GM23338 (cell line): Measurements from ENCODE around the gene HNRNPUL2. TPM values are rescaled to one million over a fixed set of nuclear protein-coding genes. Genes with fewer than 3 reads are reported as not detected.
A peak's percentile ranks its signal among the peaks of the same experiment; 100 is the strongest.

Experiments
- ATAC-seq: fragments of 200-7000 bp; cut with Tn5 transposase; 3 replicates; pipeline ENCODE4 v1.9.1; 2020
- DNase-seq: peaks from one replicate; pipeline ENCODE4 v3.0.0-alpha.2; 2015; ENCODE audit warnings: low spot score
- H2AFZ ChIP-seq: fragments of 200-600 bp; sonication (generic); 2 replicates; pipeline ENCODE4 v1.8.0; 2016; ENCODE audit warnings: antibody characterized with exemption, mild to moderate bottlenecking, moderate library complexity
- H3F3A ChIP-seq: fragments of 200-600 bp; sonication (generic); replicated peaks from 2 replicates; pipeline ENCODE4 v1.8.0; 2017; ENCODE audit warnings: antibody characterized with exemption, mixed run types, low read depth
- H3K27ac ChIP-seq: fragments of 200-600 bp; sonication (generic); 2 replicates; pipeline ENCODE4 v1.6.1; 2016; ENCODE audit warnings: low read depth
- H3K27me3 ChIP-seq: fragments of 200-600 bp; sonication (generic); 2 replicates; pipeline ENCODE4 v1.8.0; 2016; ENCODE audit warnings: mild to moderate bottlenecking, mixed run types, moderate library complexity; ENCODE audit not compliant: insufficient read depth
- H3K36me3 ChIP-seq: fragments of 200-600 bp; sonication (generic); 2 replicates; pipeline ENCODE4 v1.8.0; 2016; ENCODE audit warnings: mild to moderate bottlenecking; ENCODE audit not compliant: insufficient read depth
- H3K4me1 ChIP-seq: fragments of 200-600 bp; sonication (generic); 2 replicates; pipeline ENCODE4 v1.8.0; 2016; ENCODE audit warnings: mild to moderate bottlenecking, moderate library complexity; ENCODE audit not compliant: insufficient read depth
- H3K4me2 ChIP-seq: fragments of 200-600 bp; sonication (generic); 2 replicates; pipeline ENCODE4 v1.7.1; 2017; ENCODE audit warnings: mixed run types
- H3K4me3 ChIP-seq: fragments of 200-600 bp; sonication (generic); 2 replicates; pipeline ENCODE4 v1.6.1; 2016; ENCODE audit warnings: mixed run types
- H3K79me2 ChIP-seq: fragments of 200-600 bp; sonication (generic); replicated peaks from 2 replicates; pipeline ENCODE4 v1.8.0; 2017; ENCODE audit warnings: mild to moderate bottlenecking; ENCODE audit not compliant: insufficient read depth
- H3K9me2 ChIP-seq: fragments of 200-600 bp; sonication (generic); 2 replicates; pipeline ENCODE4 v1.8.0; 2017; ENCODE audit not compliant: insufficient read depth
- H4K20me1 ChIP-seq: fragments of 200-600 bp; sonication (generic); replicated peaks from 2 replicates; pipeline ENCODE4 v1.8.0; 2017; ENCODE audit warnings: mild to moderate bottlenecking; ENCODE audit not compliant: insufficient read depth
- H3K27ac Mint-ChIP-seq: 2 replicates; pipeline ENCODE4 v1.8.0; 2020; ENCODE audit warnings: inconsistent platforms, mild to moderate bottlenecking, moderate library complexity, mixed read lengths
- H3K27me3 Mint-ChIP-seq: 3 replicates; pipeline ENCODE4 v1.8.0; 2022; ENCODE audit warnings: low read depth, mild to moderate bottlenecking, moderate library complexity, mixed read lengths, inconsistent platforms; ENCODE audit not compliant: insufficient read depth, poor library complexity
- H3K36me3 Mint-ChIP-seq: 3 replicates; pipeline ENCODE4 v1.8.0; 2021; ENCODE audit warnings: low read depth, mild to moderate bottlenecking, inconsistent platforms, moderate library complexity, mixed read lengths
- H3K4me1 Mint-ChIP-seq: 3 replicates; pipeline ENCODE4 v1.8.0; 2020; ENCODE audit warnings: mild to moderate bottlenecking, inconsistent platforms, mixed read lengths
- H3K4me3 Mint-ChIP-seq: 3 replicates; pipeline ENCODE4 v1.8.0; 2021; ENCODE audit warnings: moderate library complexity, mild to moderate bottlenecking, inconsistent platforms, mixed read lengths
- H3K9me3 Mint-ChIP-seq: 3 replicates; pipeline ENCODE4 v1.8.0; 2020; ENCODE audit warnings: moderate library complexity, mild to moderate bottlenecking, inconsistent platforms, mixed read lengths
- CREB1 ChIP-seq: fragments of 250-450 bp; sonication (Bioruptor Pico); IDR thresholded peaks from 2 replicates; pipeline ENCODE4 v1.5.0; 2020; ENCODE audit warnings: low read depth, mild to moderate bottlenecking, moderate library complexity
- CTCF ChIP-seq, 2 experiments: fragments of 200-600 bp in 1 of 2; sonication (generic) in 1 of 2; conservative IDR thresholded peaks; 2 replicates each; pipeline versions ENCODE4 v1.5.1 to v1.6.1; 2016 to 2017; ENCODE audit warnings: antibody characterized with exemption in 2 of 2, low read depth in 2 of 2, mild to moderate bottlenecking in 2 of 2, moderate library complexity in 1 of 2
- ETS1 ChIP-seq: IDR thresholded peaks from 2 replicates; pipeline ENCODE4 v1.6.1; 2016; ENCODE audit warnings: antibody characterized with exemption
- EZH2 ChIP-seq: fragments of 200-600 bp; sonication (generic); IDR thresholded peaks from one replicate; pipeline ENCODE4 v1.8.0; 2017; ENCODE audit warnings: antibody characterized with exemption, mild to moderate bottlenecking, low read depth; ENCODE audit not compliant: unreplicated experiment
- EZH2phosphoT487 ChIP-seq: fragments of 200-600 bp; sonication (generic); IDR thresholded peaks from one replicate; pipeline ENCODE4 v1.8.1; 2018; ENCODE audit warnings: antibody characterized with exemption; ENCODE audit not compliant: unreplicated experiment
- NANOG ChIP-seq: IDR thresholded peaks from 2 replicates; pipeline ENCODE4 v1.6.1; 2016; ENCODE audit warnings: antibody characterized with exemption, borderline replicate concordance
- REST ChIP-seq: IDR thresholded peaks from one replicate; pipeline ENCODE4 v1.6.1; 2018; ENCODE audit warnings: antibody characterized with exemption; ENCODE audit not compliant: unreplicated experiment
- STAT1 ChIP-seq: IDR thresholded peaks from one replicate; pipeline ENCODE4 v1.6.1; 2016; ENCODE audit warnings: antibody characterized with exemption; ENCODE audit not compliant: unreplicated experiment
- ZNF114 ChIP-seq: fragments of 250-450 bp; sonication (Bioruptor Pico); IDR thresholded peaks from 2 replicates; pipeline ENCODE4 v1.5.0; 2020; ENCODE audit warnings: mild to moderate bottlenecking, moderate library complexity
- ZNF331 ChIP-seq: fragments of 250-450 bp; sonication (Bioruptor Pico); IDR thresholded peaks from 2 replicates; pipeline ENCODE4 v1.5.0; 2020; ENCODE audit warnings: low read depth, mild to moderate bottlenecking, moderate library complexity
- ZNF462 ChIP-seq: fragments of 250-450 bp; sonication (Bioruptor Pico); IDR thresholded peaks from 2 replicates; pipeline ENCODE4 v1.5.0; 2020; ENCODE audit warnings: mild to moderate bottlenecking, moderate library complexity
- polyA plus RNA-seq: library from polyadenylated mRNA; unstranded; fragments of >200 nt; fragmentation: Nextera tagmentation; extraction: Ambion mirVana; gene quantifications from 2 replicates; pipeline ENCODE4 v1.2.1, GENCODE V29; 2016
- total RNA-seq: library from RNA; depleted of rRNA; stranded (reverse); fragments of >200 nt; shearing (Covaris generic); gene quantifications from 2 replicates; pipeline ENCODE4 v1.2.3, GENCODE V29; 2014

The HNRNPUL2 gene
- total and polyA plus RNA-seq, 2 experiments from 2014 or later = 9.4 to 18.3 TPM

GRCh38 chr11:62726915-62727164 is 417 bp downstream of the HNRNPUL2 start (continued):
- TF ChIP-seq ETS1 (no peak), CTCF (conservative IDR thresholded peaks at IDR 0.05; ENCODE audit: low read depth in 2 of 2) (no peak), ZNF114 (no peak)

GRCh38 chr11:62726156-62726914 is 922 bp downstream of the HNRNPUL2 start:
- H4K20me1 ChIP-seq = peaks cover 37% of the 10 kb centered on the region

More at GRCh38 chr11:62726156-62726914, 922 bp downstream of the HNRNPUL2 start:
- Histone ChIP-seq H3K79me2 (peaks cover 74% of the 10 kb centered on the region), H3K4me1 (peaks cover 24% of the 10 kb centered on the region), H3F3A (peaks cover 45% of the 10 kb centered on the region), H2AFZ (no peak overlapping the region), H3K27me3 (no peaks in the 10 kb centered on the region), H3K4me3 (peak overlapping the region; percentile 59), H3K36me3 (peaks cover 36% of the 10 kb centered on the region), H3K4me2 (peak overlapping the region; percentile 98), H3K9me2 (no peaks in the 10 kb centered on the region), H3K27ac (no peak overlapping the region)
- ATAC-seq = no peak
- TF ChIP-seq ZNF462 (no peak), EZH2 (no peak), ZNF331 (CRISPR knock-in tag) (no peak), ETS1 (no peak), NANOG (no peak), REST (no peak), STAT1 (no peak), EZH2phosphoT487 (no peak), CREB1 (CRISPR knock-in tag) (no peak)
- Mint-ChIP-seq H3K4me1 (peaks cover 21% of the 10 kb centered on the region), H3K4me3 (peak overlapping the region; percentile 98), H3K36me3 (peaks cover 47% of the 10 kb centered on the region), H3K27ac (peak overlapping the region; percentile 84; the same call in 1 of the 2 replicates), H3K9me3 (no peaks in the 10 kb centered on the region; the same call in 2 of the 3 replicates), H3K27me3 (peaks cover 14% of the 10 kb centered on the region)
- no peak for DNase-seq
